CD8-positive, alpha-beta memory T cell (primary cell): ENCODE data around the gene TFEC. TPM values are rescaled to one million over a fixed set of nuclear protein-coding genes. Genes with fewer than 3 reads are reported as not detected.

Source experiments
- CTCF ChIA-PET: fragments of 350-600 bp; sonication (Branson Sonifier 250); formaldehyde crosslinking; loops from one replicate; lab custom pipeline; 2021; ENCODE audit warnings: antibody characterized with exemption; lab: Charles Lee
- POLR2A ChIA-PET: fragments of 350-600 bp; sonication (Branson Sonifier 250); formaldehyde crosslinking; loops from one replicate; lab custom pipeline; 2021; ENCODE audit warnings: antibody characterized with exemption; lab: Charles Lee
- DNase-seq, 5 donors: peaks; one replicate each; pipeline versions ENCODE4 v3.0.0 to v3.0.0-alpha.2; 2020 to 2022; ENCODE audit warnings: mixed read lengths in 1 of 5
- H3K27ac ChIP-seq: one replicate; pipeline ENCODE4 v1.7.0; 2013; ENCODE audit warnings: low read depth, mild to moderate bottlenecking, low read length, moderate library complexity
- H3K27me3 ChIP-seq: 2 replicates; pipeline ENCODE4 v1.7.0; 2013; ENCODE audit warnings: low read length, mild to moderate bottlenecking; ENCODE audit not compliant: insufficient read depth, poor library complexity, severe bottlenecking
- H3K36me3 ChIP-seq: 2 replicates; pipeline ENCODE4 v1.7.0; 2013; ENCODE audit warnings: mild to moderate bottlenecking, low read length, moderate library complexity; ENCODE audit not compliant: insufficient read depth
- H3K4me1 ChIP-seq: 2 replicates; pipeline ENCODE4 v1.7.0; 2013; ENCODE audit warnings: mild to moderate bottlenecking, low read length, moderate library complexity; ENCODE audit not compliant: insufficient read depth
- H3K4me3 ChIP-seq: 2 replicates; pipeline ENCODE4 v1.7.0; 2013; ENCODE audit warnings: mild to moderate bottlenecking, low read length
- H3K9me3 ChIP-seq: 2 replicates; pipeline ENCODE4 v1.7.0; 2013; ENCODE audit warnings: mild to moderate bottlenecking, low read length
- H3K27ac Mint-ChIP-seq, 8 donors: one replicate each; pipeline ENCODE4 v1.8.0; 2020 to 2021; ENCODE audit warnings: mixed read lengths in 8 of 8, mild to moderate bottlenecking in 6 of 8, inconsistent platforms in 3 of 8, moderate library complexity in 3 of 8
- H3K27me3 Mint-ChIP-seq, 2 donors: one replicate each; pipeline ENCODE4 v1.8.0; 2020 to 2021; ENCODE audit warnings: mixed read lengths in 2 of 2, mild to moderate bottlenecking in 1 of 2, moderate library complexity in 1 of 2
- H3K36me3 Mint-ChIP-seq, 3 donors: one replicate each; pipeline ENCODE4 v1.8.0; 2020 to 2021; ENCODE audit warnings: mixed read lengths in 3 of 3, inconsistent platforms in 1 of 3, mild to moderate bottlenecking in 1 of 3
- H3K4me1 Mint-ChIP-seq, 3 donors: one replicate each; pipeline ENCODE4 v1.8.0; 2020 to 2021; ENCODE audit warnings: mixed read lengths in 3 of 3, inconsistent platforms in 1 of 3, mild to moderate bottlenecking in 1 of 3
- H3K4me3 Mint-ChIP-seq, 7 donors: one replicate each; pipeline ENCODE4 v1.8.0; 2020 to 2021; ENCODE audit warnings: mixed read lengths in 7 of 7, mild to moderate bottlenecking in 6 of 7, moderate library complexity in 4 of 7, inconsistent platforms in 2 of 7
- H3K9me3 Mint-ChIP-seq, 5 donors: one replicate each; pipeline ENCODE4 v1.8.0; 2020 to 2022; ENCODE audit warnings: mixed read lengths in 5 of 5, mild to moderate bottlenecking in 3 of 5, moderate library complexity in 2 of 5, inconsistent platforms in 1 of 5
- polyA plus RNA-seq: library from polyadenylated mRNA; unstranded; fragments of 300-500 nt; fragmentation: Illumina TruSeq; gene quantifications from one replicate; pipeline ENCODE4 v1.2.3, GENCODE V29; 2021
- total RNA-seq, 2 experiments: library from RNA; stranded (reverse); gene quantifications; one replicate each; pipeline ENCODE4 v1.2.3, GENCODE V29; 2021

The TFEC gene
- total and polyA plus RNA-seq, 3 experiments from 2014 or later, result 0.35 to 0.39 TPM; not detected in 1

- POLR2A ChIA-PET, result no interaction called here
- no peaks in the 10 kb centered on the region for H3K27me3 Mint-ChIP-seq
- CTCF ChIA-PET, result no interaction called here
- Histone ChIP-seq H3K36me3 (no peaks in the 10 kb centered on the region), H3K27ac (no peak overlapping the region), H3K4me3 (no peak overlapping the region), H3K27me3 (no peaks in the 10 kb centered on the region), H3K4me1 (no peaks in the 10 kb centered on the region), H3K9me3 (no peaks in the 10 kb centered on the region)
- peaks cover 0 to 2% (median 0%) of the 10 kb centered on the region in 5 donors for H3K9me3 Mint-ChIP-seq
- H3K4me3 Mint-ChIP-seq, result no peak overlapping the region
- DNase-seq, result no peak
- no peaks in the 10 kb centered on the region for H3K4me1 Mint-ChIP-seq
- no peaks in the 10 kb centered on the region for H3K36me3 Mint-ChIP-seq
- H3K27ac Mint-ChIP-seq, result no peak overlapping the region
Observed at GRCh38 chr7:115980159-115980558, 50.4 kb downstream of the TFEC start.

- no peaks in the 10 kb centered on the region for H3K27me3 Mint-ChIP-seq
- no peak overlapping the region for H3K27ac Mint-ChIP-seq
- Histone ChIP-seq H3K4me3 (no peak overlapping the region), H3K27ac (no peak overlapping the region), H3K4me1 (no peaks in the 10 kb centered on the region), H3K9me3 (no peaks in the 10 kb centered on the region), H3K27me3 (no peaks in the 10 kb centered on the region), H3K36me3 (no peaks in the 10 kb centered on the region)
- no peaks in the 10 kb centered on the region for H3K36me3 Mint-ChIP-seq
- DNase-seq, result no peak
- CTCF ChIA-PET, result no interaction called here
- POLR2A ChIA-PET, result no interaction called here
- H3K4me3 Mint-ChIP-seq, result no peak overlapping the region
- peaks cover 0 to 2% (median 0%) of the 10 kb centered on the region in 5 donors for H3K9me3 Mint-ChIP-seq
- no peaks in the 10 kb centered on the region for H3K4me1 Mint-ChIP-seq
Observed at GRCh38 chr7:115976651-115977050, 53.9 kb downstream of the TFEC start.

GRCh38 chr7:115975766-115976165 is 54.8 kb downstream of the TFEC start:
- H3K27me3 Mint-ChIP-seq, result no peaks in the 10 kb centered on the region
- H3K27ac Mint-ChIP-seq, result no peak overlapping the region
- H3K4me3 ChIP-seq, result no peak overlapping the region
- H3K9me3 Mint-ChIP-seq, result no peaks in the 10 kb centered on the region
- ChIA-PET CTCF (no interaction called here), POLR2A (no interaction called here)
- H3K4me1 Mint-ChIP-seq, result no peaks in the 10 kb centered on the region
- H3K27me3 ChIP-seq, result no peaks in the 10 kb centered on the region
- no peaks in the 10 kb centered on the region for H3K36me3 Mint-ChIP-seq
- DNase-seq, result no peak
- H3K9me3 ChIP-seq, result no peaks in the 10 kb centered on the region
- no peak overlapping the region for H3K27ac ChIP-seq
- H3K36me3 ChIP-seq, result no peaks in the 10 kb centered on the region
- no peaks in the 10 kb centered on the region for H3K4me1 ChIP-seq
- no peak overlapping the region for H3K4me3 Mint-ChIP-seq

GRCh38 chr7:115973406-115973805 is 57.2 kb downstream of the TFEC start:
- Histone ChIP-seq H3K4me3 (no peak overlapping the region), H3K27me3 (no peaks in the 10 kb centered on the region), H3K36me3 (no peaks in the 10 kb centered on the region), H3K27ac (no peak overlapping the region), H3K4me1 (no peaks in the 10 kb centered on the region), H3K9me3 (no peaks in the 10 kb centered on the region)
- H3K27ac Mint-ChIP-seq, result no peak overlapping the region
- peaks cover 0 to 3% (median 0%) of the 10 kb centered on the region in 5 donors for H3K9me3 Mint-ChIP-seq
- no peak for DNase-seq
- POLR2A ChIA-PET, result no interaction called here
- H3K27me3 Mint-ChIP-seq, result no peaks in the 10 kb centered on the region
- H3K4me3 Mint-ChIP-seq, result no peak overlapping the region
- H3K4me1 Mint-ChIP-seq, result no peaks in the 10 kb centered on the region
- CTCF ChIA-PET, result no interaction called here
- no peaks in the 10 kb centered on the region for H3K36me3 Mint-ChIP-seq

- Histone ChIP-seq H3K4me1 (no peaks in the 10 kb centered on the region), H3K27me3 (no peaks in the 10 kb centered on the region), H3K9me3 (no peaks in the 10 kb centered on the region), H3K27ac (no peak overlapping the region), H3K36me3 (no peaks in the 10 kb centered on the region), H3K4me3 (no peak overlapping the region)
- Mint-ChIP-seq H3K27me3 (no peaks in the 10 kb centered on the region), H3K4me1 (no peaks in the 10 kb centered on the region), H3K27ac (no peak overlapping the region), H3K9me3 (peaks cover 0 to 3% (median 0%) of the 10 kb centered on the region in 5 donors), H3K36me3 (no peaks in the 10 kb centered on the region), H3K4me3 (no peak overlapping the region)
- CTCF ChIA-PET, result no interaction called here
- no peak for DNase-seq
- POLR2A ChIA-PET, result no interaction called here
Observed at GRCh38 chr7:115971506-115971905, 59.1 kb downstream of the TFEC start.

GRCh38 chr7:115968596-115968995 is 62.0 kb downstream of the TFEC start:
- no peaks in the 10 kb centered on the region for H3K27me3 ChIP-seq
- DNase-seq, result no peak
- CTCF ChIA-PET, result no interaction called here
- no peaks in the 10 kb centered on the region for H3K4me1 ChIP-seq
- H3K9me3 ChIP-seq, result no peaks in the 10 kb centered on the region
- H3K27ac ChIP-seq, result no peak overlapping the region
- no peak overlapping the region for H3K4me3 ChIP-seq
- H3K36me3 Mint-ChIP-seq, result no peaks in the 10 kb centered on the region
- no peaks in the 10 kb centered on the region for H3K27me3 Mint-ChIP-seq
- H3K36me3 ChIP-seq, result no peaks in the 10 kb centered on the region
- H3K9me3 Mint-ChIP-seq, result peaks cover 0 to 3% (median 0%) of the 10 kb centered on the region in 5 donors
- no peaks in the 10 kb centered on the region for H3K4me1 Mint-ChIP-seq
- H3K27ac Mint-ChIP-seq, result no peak overlapping the region
- no peak overlapping the region for H3K4me3 Mint-ChIP-seq
- POLR2A ChIA-PET, result no interaction called here

GRCh38 chr7:115968171-115968570 is 62.4 kb downstream of the TFEC start:
- no peaks in the 10 kb centered on the region for H3K9me3 ChIP-seq
- CTCF ChIA-PET, result no interaction called here

GRCh38 chr7:115965796-115966475 is 64.6 kb downstream of the TFEC start:
- no peaks in the 10 kb centered on the region for H3K27me3 ChIP-seq
- no peak overlapping the region for H3K27ac ChIP-seq
- ChIA-PET POLR2A (no interaction called here), CTCF (no interaction called here)
- DNase-seq, result no peak
- H3K27ac Mint-ChIP-seq, result no peak overlapping the region
- no peak overlapping the region for H3K4me3 ChIP-seq
- H3K4me1 ChIP-seq, result no peaks in the 10 kb centered on the region
- no peaks in the 10 kb centered on the region for H3K36me3 ChIP-seq
- H3K9me3 Mint-ChIP-seq, result peaks cover 0 to 10% (median 0%) of the 10 kb centered on the region in 5 donors
- no peaks in the 10 kb centered on the region for H3K9me3 ChIP-seq
- no peaks in the 10 kb centered on the region for H3K4me1 Mint-ChIP-seq
- H3K4me3 Mint-ChIP-seq, result no peak overlapping the region
- H3K36me3 Mint-ChIP-seq, result no peaks in the 10 kb centered on the region
- no peaks in the 10 kb centered on the region for H3K27me3 Mint-ChIP-seq

More at GRCh38 chr7:115968171-115968570, 62.4 kb downstream of the TFEC start:
- POLR2A ChIA-PET, result no interaction called here
- no peak for DNase-seq
- H3K27ac Mint-ChIP-seq, result no peak overlapping the region
- Histone ChIP-seq H3K27me3 (no peaks in the 10 kb centered on the region), H3K4me3 (no peak overlapping the region), H3K36me3 (no peaks in the 10 kb centered on the region), H3K4me1 (no peaks in the 10 kb centered on the region), H3K27ac (no peak overlapping the region)
- peaks cover 0 to 3% (median 0%) of the 10 kb centered on the region in 5 donors for H3K9me3 Mint-ChIP-seq
- H3K4me3 Mint-ChIP-seq, result no peak overlapping the region
- no peaks in the 10 kb centered on the region for H3K27me3 Mint-ChIP-seq
- H3K4me1 Mint-ChIP-seq, result no peaks in the 10 kb centered on the region
- H3K36me3 Mint-ChIP-seq, result no peaks in the 10 kb centered on the region
